ENCODE results near the gene CELF1. TPM values are rescaled to one million over a fixed set of nuclear protein-coding genes. Genes with fewer than 3 reads are reported as not detected.

The CELF1 gene
- total RNA-seq, 2 experiments from 2014 or later = 103 to 111 TPM

GRCh38 chr11:47435687-47436086, 117.2 kb downstream of the CELF1 start:
- no peaks in the 10 kb centered on the region for H3K27me3 ChIP-seq (ENCODE audit: control insufficient read depth in 1 of 2, insufficient read depth in 2 of 2, low read length in 2 of 2)
- TF ChIP-seq CTCF (IDR thresholded peaks at IDR 0.05) = no peak
- no peaks in the 10 kb centered on the region for H3K36me3 Mint-ChIP-seq (ENCODE audit: low read depth)
- no peaks in the 10 kb centered on the region for H3K4me1 ChIP-seq (ENCODE audit: insufficient read depth, low read length)
- intact Hi-C loops (cut with DNase I, micrococcal nuclease) = no loop called here
- ChIA-PET POLR2A (no interaction called here), CTCF (no interaction called here)
- H3K27ac ChIP-seq (ENCODE audit: low read depth in 1 of 2, low read length in 2 of 2) = no peak overlapping the region
- no peaks in the 10 kb centered on the region for H3K9me3 Mint-ChIP-seq
- DNase-seq (no peak), ATAC-seq (ENCODE audit: poor library complexity) (no peak)
- H3K4me1 Mint-ChIP-seq (ENCODE audit: low read depth) = no peaks in the 10 kb centered on the region
- no peak overlapping the region for H3K4me3 ChIP-seq (ENCODE audit: low read length)
- no peak overlapping the region for H3K4me3 Mint-ChIP-seq
- H3K9me3 ChIP-seq (ENCODE audit: control insufficient read depth in 1 of 2, insufficient read depth in 1 of 2, low read length in 2 of 2) = peaks cover 0 to 10% of the 10 kb centered on the region in 2 experiments
- no peaks in the 10 kb centered on the region for H3K27me3 Mint-ChIP-seq
- no peaks in the 10 kb centered on the region for H3K36me3 ChIP-seq (ENCODE audit: insufficient read depth, low read length)
- no peak overlapping the region for H3K27ac Mint-ChIP-seq

- Mint-ChIP-seq H3K36me3 (ENCODE audit: low read depth) (no peaks in the 10 kb centered on the region), H3K4me1 (ENCODE audit: low read depth) (no peaks in the 10 kb centered on the region), H3K4me3 (no peak overlapping the region), H3K27me3 (no peaks in the 10 kb centered on the region), H3K9me3 (no peaks in the 10 kb centered on the region), H3K27ac (no peak overlapping the region)
- CTCF ChIA-PET = no interaction called here
- Histone ChIP-seq H3K27ac (ENCODE audit: low read depth in 1 of 2, low read length in 2 of 2) (no peak overlapping the region), H3K9me3 (ENCODE audit: control insufficient read depth in 1 of 2, insufficient read depth in 1 of 2, low read length in 2 of 2) (peaks cover 0 to 10% of the 10 kb centered on the region in 2 experiments), H3K36me3 (ENCODE audit: insufficient read depth, low read length) (no peaks in the 10 kb centered on the region), H3K4me3 (ENCODE audit: low read length) (no peak overlapping the region), H3K27me3 (ENCODE audit: control insufficient read depth in 1 of 2, insufficient read depth in 2 of 2, low read length in 2 of 2) (no peaks in the 10 kb centered on the region), H3K4me1 (ENCODE audit: insufficient read depth, low read length) (no peaks in the 10 kb centered on the region)
- TF ChIP-seq CTCF (IDR thresholded peaks at IDR 0.05) = no peak
- ATAC-seq (ENCODE audit: poor library complexity) (no peak), DNase-seq (no peak)
- intact Hi-C loops (cut with DNase I, micrococcal nuclease) = no loop called here
- POLR2A ChIA-PET = interaction anchor here (0.6 kb wide), 1 partner anchor 133 kb away, joined by 4 read pairs; no protein-coding TSS in a partner anchor
These were observed 118.7 kb downstream of the CELF1 start for GRCh38 chr11:47434011-47434786.

DNA sequence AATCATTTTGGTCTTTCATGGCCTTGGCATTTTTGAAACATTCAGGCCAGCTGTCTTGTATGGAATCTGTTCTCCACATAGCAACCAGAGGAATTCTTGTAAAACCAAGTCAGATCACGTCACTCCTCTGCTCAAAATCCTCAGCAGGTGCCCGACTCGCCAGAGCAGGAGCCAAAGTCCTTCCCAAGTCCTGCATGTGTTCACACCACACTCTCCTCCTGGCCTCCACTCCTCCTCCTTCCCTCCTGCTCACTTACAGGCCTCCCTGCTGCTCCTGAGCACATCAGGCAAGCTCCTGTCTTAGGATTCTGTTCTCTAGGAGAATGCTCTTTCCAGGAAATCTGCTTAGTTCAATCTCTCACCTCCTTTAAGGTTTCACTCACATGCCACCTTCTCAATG, 119.8 kb downstream of the CELF1 start:
- Histone ChIP-seq H3K9me3 (ENCODE audit: control insufficient read depth in 1 of 2, insufficient read depth in 1 of 2, low read length in 2 of 2) (peaks cover 0 to 10% of the 10 kb centered on the region in 2 experiments), H3K27me3 (ENCODE audit: control insufficient read depth in 1 of 2, insufficient read depth in 2 of 2, low read length in 2 of 2) (no peaks in the 10 kb centered on the region), H3K4me1 (ENCODE audit: insufficient read depth, low read length) (no peaks in the 10 kb centered on the region), H3K4me3 (ENCODE audit: low read length) (no peak overlapping the region), H3K27ac (ENCODE audit: low read depth in 1 of 2, low read length in 2 of 2) (no peak overlapping the region), H3K36me3 (ENCODE audit: insufficient read depth, low read length) (no peaks in the 10 kb centered on the region)
- Mint-ChIP-seq H3K4me3 (no peak overlapping the region), H3K27ac (no peak overlapping the region), H3K9me3 (no peaks in the 10 kb centered on the region), H3K27me3 (no peaks in the 10 kb centered on the region), H3K36me3 (ENCODE audit: low read depth) (no peaks in the 10 kb centered on the region), H3K4me1 (ENCODE audit: low read depth) (no peaks in the 10 kb centered on the region)
- no peak for ATAC-seq (ENCODE audit: poor library complexity)
- intact Hi-C loops (cut with DNase I, micrococcal nuclease) = no loop called here
- CTCF ChIA-PET = no interaction called here
- TF ChIP-seq CTCF (IDR thresholded peaks at IDR 0.05) = no peak
- no peak for DNase-seq
- POLR2A ChIA-PET = no interaction called here
